ENCODE measurements around the gene METTL26. TPM values are rescaled to one million over a fixed set of nuclear protein-coding genes. Genes with fewer than 3 reads are reported as not detected.

Gene METTL26
- total RNA-seq, 1 donor from 2014 or later, result 73.2 TPM

- H3K4me3 Mint-ChIP-seq, result no peak overlapping the region
- no peak for DNase-seq (ENCODE audit: low spot score in 2 of 2, unreplicated experiment in 2 of 2)
- no peak for TF ChIP-seq CTCF (IDR thresholded peaks at IDR 0.05; ENCODE audit: unreplicated experiment)
- H3K4me1 Mint-ChIP-seq, result peaks cover 13% of the 10 kb centered on the region
- no peaks in the 10 kb centered on the region for H3K9me3 Mint-ChIP-seq
- no peaks in the 10 kb centered on the region for H3K27me3 Mint-ChIP-seq (ENCODE audit: low read depth)
- no peaks in the 10 kb centered on the region for H3K36me3 Mint-ChIP-seq
- H3K27ac Mint-ChIP-seq, result no peak overlapping the region
Measured at GRCh38 chr16:625117-625976, 10.8 kb downstream of the METTL26 start.

GRCh38 chr16:624526-625070 is 11.5 kb downstream of the METTL26 start:
- Mint-ChIP-seq H3K4me3 (no peak overlapping the region), H3K9me3 (no peaks in the 10 kb centered on the region), H3K4me1 (peaks cover 10% of the 10 kb centered on the region), H3K27ac (no peak overlapping the region), H3K36me3 (no peaks in the 10 kb centered on the region), H3K27me3 (ENCODE audit: low read depth) (no peaks in the 10 kb centered on the region)
- no peak for DNase-seq (ENCODE audit: low spot score in 2 of 2, unreplicated experiment in 2 of 2)
- no peak for TF ChIP-seq CTCF (IDR thresholded peaks at IDR 0.05; ENCODE audit: unreplicated experiment)

GRCh38 chr16:622920-623280 is 13.2 kb downstream of the METTL26 start:
- peaks cover 10% of the 10 kb centered on the region for H3K4me1 Mint-ChIP-seq
- no peak for TF ChIP-seq CTCF (IDR thresholded peaks at IDR 0.05; ENCODE audit: unreplicated experiment)
- no peaks in the 10 kb centered on the region for H3K27me3 Mint-ChIP-seq (ENCODE audit: low read depth)
- no peaks in the 10 kb centered on the region for H3K9me3 Mint-ChIP-seq
- H3K36me3 Mint-ChIP-seq, result no peaks in the 10 kb centered on the region
- no peak for DNase-seq (ENCODE audit: low spot score in 2 of 2, unreplicated experiment in 2 of 2)
- no peak overlapping the region for H3K27ac Mint-ChIP-seq
- no peak overlapping the region for H3K4me3 Mint-ChIP-seq

DNA sequence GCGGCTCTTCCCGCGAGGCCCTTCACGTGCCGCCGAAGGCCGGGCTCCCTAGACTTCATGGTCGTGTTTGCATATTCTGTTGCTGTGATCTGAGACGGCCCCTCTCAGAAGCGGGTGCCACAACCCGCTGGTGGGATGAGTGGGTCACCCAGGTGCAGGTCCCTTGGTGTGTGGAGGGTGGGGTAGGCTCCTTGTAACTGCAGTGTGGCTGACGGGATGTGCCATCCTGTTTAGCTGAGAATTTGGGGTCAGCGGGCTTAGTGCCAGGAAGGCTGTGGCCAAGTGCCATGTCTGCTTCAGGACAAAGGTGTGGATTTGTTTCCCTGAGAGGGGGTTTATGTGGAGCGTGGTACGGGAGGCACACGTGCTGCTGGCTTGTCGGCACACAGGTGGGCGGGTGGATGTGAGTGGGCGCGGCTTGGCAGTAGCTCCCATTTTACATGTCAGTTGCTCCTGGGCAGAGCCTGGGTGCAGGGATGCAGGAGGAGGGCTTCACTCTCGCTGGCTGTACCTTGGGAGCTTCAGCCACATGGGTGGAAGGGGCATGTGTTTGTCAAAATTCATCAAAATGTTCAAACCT is 14.5 kb downstream of the METTL26 start:
- no peak for DNase-seq (ENCODE audit: low spot score in 2 of 2, unreplicated experiment in 2 of 2)
- H3K36me3 Mint-ChIP-seq, result no peaks in the 10 kb centered on the region
- H3K27ac Mint-ChIP-seq, result peak overlapping the region; percentile 67
- no peaks in the 10 kb centered on the region for H3K27me3 Mint-ChIP-seq (ENCODE audit: low read depth)
- no peaks in the 10 kb centered on the region for H3K9me3 Mint-ChIP-seq
- no peak overlapping the region for H3K4me3 Mint-ChIP-seq
- TF ChIP-seq CTCF (IDR thresholded peaks at IDR 0.05; ENCODE audit: unreplicated experiment), result no peak
- H3K4me1 Mint-ChIP-seq, result peaks cover 10% of the 10 kb centered on the region

GRCh38 chr16:620700-621525 is 15.2 kb downstream of the METTL26 start:
- H3K4me1 Mint-ChIP-seq, result peaks cover 10% of the 10 kb centered on the region
- no peak overlapping the region for H3K4me3 Mint-ChIP-seq
- no peaks in the 10 kb centered on the region for H3K9me3 Mint-ChIP-seq
- H3K27ac Mint-ChIP-seq, result no peak overlapping the region
- no peaks in the 10 kb centered on the region for H3K36me3 Mint-ChIP-seq
- DNase-seq (ENCODE audit: low spot score in 2 of 2, unreplicated experiment in 2 of 2), result no peak
- H3K27me3 Mint-ChIP-seq (ENCODE audit: low read depth), result no peaks in the 10 kb centered on the region
- TF ChIP-seq CTCF (IDR thresholded peaks at IDR 0.05; ENCODE audit: unreplicated experiment), result no peak

All from mesothelial cell of epicardium (in vitro differentiated cells).